ENCODE results near the gene IKBKE. TPM values are rescaled to one million over a fixed set of nuclear protein-coding genes. Genes with fewer than 3 reads are reported as not detected.

The IKBKE gene
- total RNA-seq, 1 experiment from 2014 or later, result 6.6 TPM

DNA sequence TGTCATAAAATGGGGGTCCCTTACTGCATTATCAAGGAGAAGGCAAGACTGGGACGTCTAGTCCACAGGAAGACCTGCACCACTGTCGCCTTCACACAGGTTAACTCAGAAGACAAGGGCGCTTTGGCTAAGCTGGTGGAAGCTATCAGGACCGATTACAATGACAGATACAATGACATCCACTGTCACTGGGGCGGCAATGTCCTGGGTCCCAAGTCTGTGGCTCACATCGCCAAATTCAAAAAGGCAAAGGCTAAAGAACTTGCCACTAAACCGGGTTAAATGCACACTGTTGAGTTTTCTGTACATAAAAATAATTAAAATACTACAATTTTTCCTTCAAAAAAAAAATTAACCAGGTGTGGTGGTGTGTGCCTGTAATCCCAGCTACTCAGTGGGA lies 59.1 kb downstream of the IKBKE start:
- Histone ChIP-seq H2AFZ (ENCODE audit: low read length) (no peak overlapping the region), H3K4ac (ENCODE audit: low read depth, low read length) (no peak overlapping the region), H3K56ac (ENCODE audit: insufficient read length, low read depth, low read length) (no peak overlapping the region), H4K5ac (ENCODE audit: insufficient read length, low read depth, low read length) (no peak overlapping the region), H2BK12ac (ENCODE audit: insufficient read length, low read depth, low read length) (no peak overlapping the region), H3K9me3 (ENCODE audit: control insufficient read depth, low read depth, low read length) (no peaks in the 10 kb centered on the region), H3K14ac (ENCODE audit: insufficient read depth, low read length) (no peak overlapping the region), H2BK5ac (ENCODE audit: insufficient read length, low read length) (no peak overlapping the region), H2BK15ac (ENCODE audit: low read depth, low read length) (no peak overlapping the region), H3K27ac (ENCODE audit: insufficient read length, low read depth, low read length) (no peak overlapping the region), H3T11ph (ENCODE audit: low read length) (no peak overlapping the region), H3K4me1 (ENCODE audit: insufficient read depth, low read length) (no peaks in the 10 kb centered on the region), H3K79me1 (ENCODE audit: insufficient read depth, low read depth, low read length, poor library complexity, severe bottlenecking) (no peaks in the 10 kb centered on the region), H4K8ac (replicated peaks; ENCODE audit: insufficient read length, low read depth, low read length) (no peak overlapping the region), H4K20me1 (ENCODE audit: control insufficient read depth, insufficient read depth, insufficient read length) (no peaks in the 10 kb centered on the region), H3K23me2 (ENCODE audit: insufficient read length, low read depth, low read length, poor library complexity, severe bottlenecking) (no peaks in the 10 kb centered on the region), H3K23ac (ENCODE audit: insufficient read length, low read depth, low read length) (no peak overlapping the region), H4K91ac (ENCODE audit: insufficient read length, low read depth, low read length) (no peak overlapping the region), H2AK5ac (ENCODE audit: insufficient read length, low read length) (no peak overlapping the region), H3K27me3 (ENCODE audit: insufficient read depth, low read length) (no peaks in the 10 kb centered on the region), H2BK120ac (ENCODE audit: low read depth, low read length, poor library complexity, severe bottlenecking) (no peak overlapping the region), H3K79me2 (ENCODE audit: insufficient read depth, low read length) (no peaks in the 10 kb centered on the region), H2BK20ac (ENCODE audit: low read depth, low read length, poor library complexity, severe bottlenecking) (no peak overlapping the region), H3K9ac (ENCODE audit: extremely low read depth, insufficient read length, low read length) (no peak overlapping the region), H3K18ac (ENCODE audit: insufficient read length, low read depth, low read length) (no peak overlapping the region), H3K4me2 (ENCODE audit: insufficient read depth, insufficient read length, low read length) (no peak overlapping the region)
- no peak for DNase-seq
- no peak overlapping the region for H3K4me3 Mint-ChIP-seq
- H3K36me3 Mint-ChIP-seq (ENCODE audit: insufficient read depth in 1 of 3, low read depth in 3 of 3), result peaks cover 0 to 2% (median 0%) of the 10 kb centered on the region in 3 experiments; a peak in 1 of 7 replicates
- peaks cover 14% of the 10 kb centered on the region for H3K27me3 Mint-ChIP-seq (ENCODE audit: low read depth)
- TF ChIP-seq, protein P1, sequence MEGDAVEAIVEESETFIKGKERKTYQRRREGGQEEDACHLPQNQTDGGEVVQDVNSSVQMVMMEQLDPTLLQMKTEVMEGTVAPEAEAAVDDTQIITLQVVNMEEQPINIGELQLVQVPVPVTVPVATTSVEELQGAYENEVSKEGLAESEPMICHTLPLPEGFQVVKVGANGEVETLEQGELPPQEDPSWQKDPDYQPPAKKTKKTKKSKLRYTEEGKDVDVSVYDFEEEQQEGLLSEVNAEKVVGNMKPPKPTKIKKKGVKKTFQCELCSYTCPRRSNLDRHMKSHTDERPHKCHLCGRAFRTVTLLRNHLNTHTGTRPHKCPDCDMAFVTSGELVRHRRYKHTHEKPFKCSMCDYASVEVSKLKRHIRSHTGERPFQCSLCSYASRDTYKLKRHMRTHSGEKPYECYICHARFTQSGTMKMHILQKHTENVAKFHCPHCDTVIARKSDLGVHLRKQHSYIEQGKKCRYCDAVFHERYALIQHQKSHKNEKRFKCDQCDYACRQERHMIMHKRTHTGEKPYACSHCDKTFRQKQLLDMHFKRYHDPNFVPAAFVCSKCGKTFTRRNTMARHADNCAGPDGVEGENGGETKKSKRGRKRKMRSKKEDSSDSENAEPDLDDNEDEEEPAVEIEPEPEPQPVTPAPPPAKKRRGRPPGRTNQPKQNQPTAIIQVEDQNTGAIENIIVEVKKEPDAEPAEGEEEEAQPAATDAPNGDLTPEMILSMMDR (conservative IDR thresholded peaks at IDR 0.05), result no peak
- WGBS (ENCODE audit: extremely low coverage, insufficient read length, low lambda C conversion rate), result no CpG with 5 or more reads among the region's 7 CpGs
- no peak overlapping the region for H3K27ac Mint-ChIP-seq
- no peaks in the 10 kb centered on the region for H3K9me3 Mint-ChIP-seq
- no peaks in the 10 kb centered on the region for H3K4me1 Mint-ChIP-seq

All from H9 (cell line).